SU-DHL-6 (cell line): ENCODE results near the gene ACAA2.

Experiments
- H2AFZ ChIP-seq: fragments of 200-600 bp; sonication (generic); 2 replicates; pipeline ENCODE4 v1.6.1; 2014; ENCODE audit warnings: low read depth, mild to moderate bottlenecking, moderate library complexity, mixed read lengths, antibody characterized with exemption, low read length; ENCODE audit not compliant: severe bottlenecking
- H3F3A ChIP-seq: fragments of 200-600 bp; shearing (Covaris generic); 2 replicates; pipeline ENCODE4 v1.6.0; 2016; ENCODE audit warnings: antibody characterized with exemption, mild to moderate bottlenecking; ENCODE audit not compliant: insufficient read depth
- H3K27ac ChIP-seq: fragments of 200-600 bp; sonication (generic); 2 replicates; pipeline ENCODE4 v1.5.1; 2016; ENCODE audit warnings: low read depth, mild to moderate bottlenecking, low read length, moderate library complexity, mixed read lengths
- H3K27me3 ChIP-seq: fragments of 200-600 bp; sonication (generic), shearing (Covaris generic); 2 replicates; pipeline ENCODE4 v1.6.0; 2014; ENCODE audit warnings: mild to moderate bottlenecking, low read length
- H3K36me3 ChIP-seq: fragments of 200-600 bp; sonication (generic); 2 replicates; pipeline ENCODE4 v1.6.1; 2014; ENCODE audit warnings: mild to moderate bottlenecking, low read length, mixed read lengths
- H3K4me2 ChIP-seq: fragments of 300-600, 200-600 bp; shearing (Covaris generic), sonication (generic); 2 replicates; pipeline ENCODE4 v1.6.0; 2014; ENCODE audit warnings: low read length, low read depth, mild to moderate bottlenecking; ENCODE audit not compliant: poor library complexity, severe bottlenecking
- H3K4me3 ChIP-seq: fragments of 200-600 bp; sonication (generic); 2 replicates; pipeline ENCODE4 v1.5.1; 2014; ENCODE audit warnings: antibody characterized with exemption, low read length, mild to moderate bottlenecking, mixed read lengths; ENCODE audit not compliant: insufficient read depth, poor library complexity, severe bottlenecking
- H3K79me2 ChIP-seq: fragments of 200-600 bp; sonication (generic); 2 replicates; pipeline ENCODE4 v1.6.1; 2014; ENCODE audit warnings: mild to moderate bottlenecking, low read length, moderate library complexity; ENCODE audit not compliant: insufficient read depth
- H3K9ac ChIP-seq: fragments of 200-600 bp; sonication (generic); 2 replicates; pipeline ENCODE4 v1.7.0; 2014; ENCODE audit warnings: mild to moderate bottlenecking, low read length
- H3K9me2 ChIP-seq: fragments of 200-600 bp; sonication (generic); replicated peaks from 2 replicates; pipeline ENCODE4 v1.6.1; 2014; ENCODE audit warnings: low read length; ENCODE audit not compliant: insufficient read depth
- H3K9me3 ChIP-seq: fragments of 200-600 bp; sonication (generic); 2 replicates; pipeline ENCODE4 v1.6.1; 2014; ENCODE audit warnings: low read length, mixed read lengths; ENCODE audit not compliant: insufficient read depth
- H4K20me1 ChIP-seq: fragments of 200-600 bp; sonication (generic); 2 replicates; pipeline ENCODE4 v1.6.1; 2014; ENCODE audit warnings: low read depth, mild to moderate bottlenecking, antibody characterized with exemption, low read length, moderate library complexity, mixed read lengths
- CTCF ChIP-seq: fragments of 200-600 bp; sonication (generic); IDR thresholded peaks from one replicate; pipeline ENCODE4 v1.5.1; 2017; ENCODE audit warnings: antibody characterized with exemption, mild to moderate bottlenecking, low read length, moderate library complexity; ENCODE audit not compliant: insufficient read depth, poor library complexity, severe bottlenecking
- EZH2phosphoT487 ChIP-seq: fragments of 200-600 bp; sonication (generic), shearing (Covaris generic); conservative IDR thresholded peaks from 2 replicates; pipeline ENCODE4 v1.6.1; 2018; ENCODE audit warnings: mild to moderate bottlenecking, antibody characterized with exemption, low read length, moderate library complexity, mixed read lengths

ACAA2 gene

GRCh38 chr18:49848115-49848514 is 34.8 kb upstream of the ACAA2 start:
- Histone ChIP-seq H3K9ac (no peak overlapping the region), H2AFZ (no peak overlapping the region), H3K27me3 (no peaks in the 10 kb centered on the region), H3K27ac (no peak overlapping the region), H3K9me2 (no peaks in the 10 kb centered on the region), H3K36me3 (no peaks in the 10 kb centered on the region), H4K20me1 (no peaks in the 10 kb centered on the region), H3K9me3 (no peaks in the 10 kb centered on the region), H3K79me2 (no peaks in the 10 kb centered on the region), H3K4me3 (no peak overlapping the region), H3F3A (no peaks in the 10 kb centered on the region), H3K4me2 (no peak overlapping the region)
- TF ChIP-seq EZH2phosphoT487 (no peak), CTCF (no peak)

- H3K27me3 ChIP-seq = no peaks in the 10 kb centered on the region
- no peaks in the 10 kb centered on the region for H3K79me2 ChIP-seq
- H3K36me3 ChIP-seq = no peaks in the 10 kb centered on the region
- no peak overlapping the region for H3K4me2 ChIP-seq
- no peak overlapping the region for H3K9ac ChIP-seq
- no peak overlapping the region for H3K4me3 ChIP-seq
- no peaks in the 10 kb centered on the region for H3K9me3 ChIP-seq
- H4K20me1 ChIP-seq = no peaks in the 10 kb centered on the region
- no peak overlapping the region for H2AFZ ChIP-seq
- no peaks in the 10 kb centered on the region for H3K9me2 ChIP-seq
- no peak overlapping the region for H3K27ac ChIP-seq
- TF ChIP-seq CTCF (no peak), EZH2phosphoT487 (no peak)
- H3F3A ChIP-seq = no peaks in the 10 kb centered on the region
Measured at GRCh38 chr18:49847524-49847923, 34.2 kb upstream of the ACAA2 start.

GRCh38 chr18:49846718-49847470 is 33.6 kb upstream of the ACAA2 start:
- Histone ChIP-seq H3K36me3 (no peaks in the 10 kb centered on the region), H3F3A (no peaks in the 10 kb centered on the region), H2AFZ (no peak overlapping the region), H3K4me2 (no peak overlapping the region), H3K27me3 (no peaks in the 10 kb centered on the region), H3K9me2 (no peaks in the 10 kb centered on the region), H3K79me2 (no peaks in the 10 kb centered on the region), H3K4me3 (no peak overlapping the region), H3K9me3 (no peaks in the 10 kb centered on the region), H4K20me1 (no peaks in the 10 kb centered on the region), H3K9ac (no peak overlapping the region), H3K27ac (no peak overlapping the region)
- no peak for TF ChIP-seq EZH2phosphoT487
- no peak for TF ChIP-seq CTCF
